T-helper 9 cell (primary cell): ENCODE measurements around the gene ZSCAN10.

Experiments used
- DNase-seq: peaks from one replicate; pipeline ENCODE4 v3.0.0-alpha.2; 2020

The ZSCAN10 gene

DNA sequence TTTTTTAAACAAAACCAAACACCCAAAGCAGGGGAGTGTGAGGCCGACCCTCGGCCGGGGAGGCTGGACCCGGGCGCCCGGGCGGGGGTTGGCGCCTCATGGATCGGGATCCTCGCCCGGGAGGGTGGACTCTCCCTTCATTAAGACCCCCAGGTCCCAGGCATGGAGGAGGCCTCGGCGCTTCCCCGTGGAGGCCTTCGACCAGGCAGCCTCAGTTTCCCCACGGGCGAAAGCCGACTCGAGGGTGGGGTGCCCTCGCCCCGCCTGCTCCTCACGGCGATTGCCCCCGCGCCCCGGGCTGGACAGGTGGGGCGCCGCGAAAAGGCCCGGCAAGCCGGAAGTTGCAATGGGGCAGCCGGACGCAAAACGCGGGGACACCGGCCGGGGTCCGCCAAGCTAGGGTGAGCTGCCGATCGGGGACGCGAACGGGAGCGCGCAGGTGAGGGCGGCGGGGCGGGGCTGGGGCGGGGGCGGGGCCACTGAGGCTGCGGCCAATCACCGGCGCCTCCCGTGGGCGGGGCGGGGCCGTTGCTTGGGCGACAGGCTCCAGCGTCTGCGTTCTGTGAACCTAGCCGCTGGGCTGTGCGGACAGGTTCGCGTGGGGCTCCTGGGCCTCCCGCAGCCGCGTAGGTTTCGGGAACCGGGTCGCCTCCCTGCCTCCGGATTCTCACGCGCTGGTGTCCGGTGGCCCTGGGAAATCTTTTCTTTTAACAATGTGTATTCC is 7.3 kb upstream of the ZSCAN10 start:
- DNase-seq, result peak; percentile 86

DNA sequence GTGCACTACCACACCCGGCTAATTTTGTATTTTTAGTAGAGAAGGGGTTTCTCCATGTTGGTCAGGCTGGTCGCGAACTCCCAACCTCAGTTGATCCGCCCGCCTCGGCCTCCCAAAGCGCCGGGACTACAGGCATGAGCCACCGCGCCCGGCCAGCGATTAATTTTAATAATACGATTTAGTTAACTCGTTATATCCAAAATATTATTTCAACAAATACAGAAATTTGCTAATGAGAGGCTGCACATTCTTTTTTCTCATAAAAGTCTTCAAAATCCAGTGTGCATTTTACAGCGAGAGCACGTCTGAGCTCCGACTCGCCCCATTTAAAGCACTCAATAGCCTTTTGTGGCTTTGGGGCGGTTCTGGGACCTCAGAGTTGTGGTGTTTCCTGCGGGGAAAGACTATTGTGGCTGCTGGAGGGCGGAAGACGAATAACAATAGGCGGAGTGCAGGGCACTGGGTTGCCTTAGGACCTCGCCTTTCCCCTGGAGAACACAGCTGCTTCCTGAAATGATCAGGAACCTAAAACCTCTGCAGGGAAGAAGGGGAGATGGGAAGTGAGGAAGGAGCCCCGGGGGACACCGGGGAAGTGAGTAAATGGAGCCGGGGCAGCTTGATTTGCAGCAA is 2.9 kb upstream of the ZSCAN10 start:
- no peak for DNase-seq

DNA sequence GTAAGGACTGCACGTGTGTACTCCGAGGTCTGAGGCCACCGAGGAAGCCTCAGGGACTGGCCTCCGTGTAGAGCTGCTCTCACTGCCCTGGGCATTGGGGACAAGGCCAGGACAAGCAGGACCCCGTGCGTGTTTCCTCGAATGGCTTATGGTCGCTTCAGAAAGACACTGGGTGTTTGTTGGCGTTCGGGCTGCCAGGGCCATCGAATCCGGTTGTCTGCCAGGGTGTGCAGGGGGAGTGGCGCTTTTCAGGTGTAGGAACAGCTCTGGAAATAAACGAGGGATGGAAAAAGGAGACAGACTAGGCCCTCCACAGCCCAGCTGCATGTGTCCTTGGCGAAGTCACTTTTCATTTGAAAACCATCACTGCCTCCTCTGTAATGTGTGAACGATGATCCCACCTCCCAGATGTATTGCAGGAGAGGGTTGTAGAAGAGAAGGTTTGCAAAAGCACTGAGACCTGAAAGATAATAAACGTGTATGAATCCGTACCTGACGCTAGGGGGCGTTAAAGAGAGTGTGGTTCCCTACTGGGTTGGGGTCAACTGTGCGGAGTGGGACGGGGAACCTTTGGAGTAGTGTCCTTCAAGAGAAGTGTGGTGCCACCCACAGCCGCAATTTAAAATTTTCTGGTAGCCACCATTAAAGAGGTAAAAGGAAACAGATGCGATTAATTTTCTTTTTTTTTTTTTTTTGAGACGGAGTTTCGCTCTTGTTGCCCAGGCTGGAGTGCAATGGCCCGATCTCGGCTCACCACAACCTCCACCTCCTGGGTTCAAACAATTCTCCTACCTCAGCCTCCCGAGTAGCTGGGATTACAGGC is 2.1 kb upstream of the ZSCAN10 start:
- DNase-seq, result no peak

DNA sequence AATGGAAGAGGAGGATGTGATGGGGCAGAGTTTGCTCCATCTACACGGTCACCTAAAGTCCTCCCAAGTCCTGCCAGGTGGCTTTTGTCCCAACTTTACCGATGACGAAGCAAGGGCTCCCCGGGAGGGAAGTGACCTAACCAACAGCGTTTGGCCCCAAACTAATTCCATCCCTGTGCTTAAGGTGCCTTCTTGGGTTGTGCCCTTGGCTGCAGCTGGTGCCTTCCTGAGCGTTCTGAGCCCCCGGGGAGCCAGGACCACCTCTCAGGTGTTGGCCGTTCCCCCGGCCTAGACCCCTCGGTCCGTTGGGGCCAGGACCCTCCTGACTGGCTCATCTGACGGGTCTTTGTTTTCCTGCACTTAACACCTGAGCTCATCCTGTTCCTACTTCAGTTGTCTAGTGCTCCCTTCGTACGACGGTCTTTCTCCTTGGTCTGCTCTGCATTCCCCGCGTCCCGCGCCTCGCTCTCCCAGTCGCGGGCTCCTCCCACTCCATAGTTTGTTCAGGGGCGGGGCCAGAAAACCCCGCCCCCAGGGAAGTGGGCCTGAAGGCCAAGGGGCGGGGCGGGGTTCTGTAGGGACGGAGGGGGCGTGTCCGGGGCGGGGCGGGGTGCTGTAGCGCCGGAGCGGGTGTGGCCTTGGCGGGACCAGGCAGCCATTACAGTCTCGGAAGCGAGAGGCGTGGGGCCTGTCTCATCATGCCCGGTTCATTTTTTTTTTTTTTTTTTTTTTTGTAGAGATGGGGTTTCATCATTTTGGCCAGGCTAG is 822 bp upstream of the ZSCAN10 start:
- peak; percentile 89 for DNase-seq

DNA sequence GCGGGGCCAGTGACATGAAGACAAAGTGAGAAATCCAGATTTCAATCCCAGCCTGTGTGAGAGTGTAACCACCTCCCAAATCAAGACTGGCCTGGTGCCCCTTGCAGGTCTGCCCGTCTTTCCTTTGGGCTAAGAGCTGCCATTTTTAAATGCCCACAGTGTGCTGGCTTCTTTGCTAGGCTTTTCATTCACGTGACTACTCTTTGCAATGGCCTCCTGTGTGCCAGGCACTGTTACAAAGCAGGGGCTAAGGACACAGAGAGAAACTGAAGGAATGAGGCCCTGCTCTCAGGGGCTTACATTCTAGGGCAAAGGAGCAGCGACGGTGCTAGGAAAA is 269 bp upstream of the ZSCAN10 start:
- no peak for DNase-seq

DNA sequence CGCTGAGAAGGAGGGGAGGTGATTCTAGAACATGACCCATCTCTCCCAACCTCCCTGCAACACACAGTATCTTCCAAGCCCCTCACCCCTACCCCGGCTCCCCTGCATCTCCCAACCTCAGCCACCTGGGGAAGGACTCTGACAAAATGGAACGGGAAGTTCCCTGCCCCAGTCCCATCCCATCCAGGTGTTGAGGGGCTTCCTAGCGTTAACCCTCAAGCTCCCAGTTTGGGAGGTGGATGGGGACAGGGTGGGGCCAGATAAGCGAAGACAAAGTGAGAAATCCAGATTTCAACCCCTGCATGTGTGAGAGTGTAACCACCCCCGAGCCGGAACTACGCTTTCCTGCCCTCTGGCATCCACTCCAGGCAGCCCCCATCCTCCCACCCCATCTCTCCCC is 1.8 kb downstream of the ZSCAN10 start:
- DNase-seq, result no peak

DNA sequence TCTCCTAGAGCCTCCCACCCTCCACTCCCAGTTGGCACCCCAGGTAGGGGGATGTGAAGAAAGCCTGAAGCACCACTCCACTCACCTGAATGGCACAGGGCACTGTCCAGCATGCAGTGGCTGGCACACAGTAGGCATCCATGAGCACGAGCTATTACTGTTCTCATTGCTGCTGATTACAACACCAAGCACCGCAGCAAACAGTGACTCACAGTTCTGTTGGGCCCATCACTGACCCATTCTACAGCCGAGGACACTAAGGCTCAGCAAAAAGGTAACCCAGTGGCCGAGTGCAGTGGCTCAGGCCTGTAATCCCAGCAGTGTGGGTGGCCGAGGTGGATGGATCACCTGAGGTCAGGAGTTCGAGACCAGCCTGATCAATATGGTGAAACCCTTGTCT is 2.7 kb downstream of the ZSCAN10 start:
- DNase-seq, result no peak

DNA sequence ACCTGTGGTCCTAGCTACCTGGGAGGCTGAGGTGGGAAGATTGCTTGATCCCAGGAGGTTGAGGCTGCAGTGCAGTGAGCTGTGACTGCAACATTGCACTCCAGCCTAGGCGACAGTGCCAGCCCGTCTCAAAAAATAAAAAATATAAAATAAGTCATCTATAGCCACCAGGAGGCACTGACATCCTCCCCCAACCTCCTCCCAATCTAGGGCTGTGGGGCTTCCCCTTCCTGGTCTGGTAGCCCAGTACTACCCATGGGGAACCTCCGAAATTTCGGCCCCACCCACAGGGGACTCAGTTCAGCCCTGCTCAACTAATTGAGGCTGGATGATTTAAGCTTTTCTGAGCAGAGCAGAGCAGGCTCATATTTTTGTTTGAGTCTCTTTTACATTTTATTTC is 3.2 kb downstream of the ZSCAN10 start:
- DNase-seq, result peak; percentile 45

DNA sequence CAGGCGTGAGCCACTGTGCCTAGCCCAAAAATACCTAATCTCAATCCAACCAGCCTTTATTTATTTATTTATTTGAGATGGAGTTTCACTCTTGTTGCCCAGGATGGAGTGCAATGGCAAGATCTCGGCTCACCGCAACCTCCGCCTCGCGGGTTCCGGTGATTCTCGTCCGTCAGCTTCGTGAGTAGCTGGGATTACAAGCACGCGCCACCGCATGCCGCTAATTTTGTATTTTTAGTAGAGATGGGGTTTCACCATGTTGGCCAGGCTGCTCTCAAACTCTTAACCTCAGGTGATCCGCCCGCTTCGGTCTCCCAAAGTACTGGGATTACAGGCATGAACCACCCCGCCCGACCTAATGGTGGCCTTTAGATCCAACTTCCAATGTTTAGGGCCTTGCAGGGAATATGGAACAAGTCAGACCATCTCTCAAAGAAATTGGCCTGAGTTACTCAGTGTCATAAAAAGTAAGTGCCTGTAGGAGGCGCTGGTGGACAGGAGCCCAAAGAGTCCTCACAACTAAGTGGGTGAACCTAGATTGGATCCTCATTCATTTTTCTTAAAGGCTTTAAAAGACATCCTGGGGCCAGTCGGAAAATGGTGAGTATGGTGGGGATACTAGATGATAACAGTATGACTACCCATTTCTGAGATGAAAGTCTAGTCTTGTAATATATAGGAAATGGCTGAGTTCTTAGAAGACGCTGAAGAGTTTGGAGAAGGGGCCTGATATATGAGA is 4.6 kb downstream of the ZSCAN10 start:
- DNase-seq, result peak; percentile 40

DNA sequence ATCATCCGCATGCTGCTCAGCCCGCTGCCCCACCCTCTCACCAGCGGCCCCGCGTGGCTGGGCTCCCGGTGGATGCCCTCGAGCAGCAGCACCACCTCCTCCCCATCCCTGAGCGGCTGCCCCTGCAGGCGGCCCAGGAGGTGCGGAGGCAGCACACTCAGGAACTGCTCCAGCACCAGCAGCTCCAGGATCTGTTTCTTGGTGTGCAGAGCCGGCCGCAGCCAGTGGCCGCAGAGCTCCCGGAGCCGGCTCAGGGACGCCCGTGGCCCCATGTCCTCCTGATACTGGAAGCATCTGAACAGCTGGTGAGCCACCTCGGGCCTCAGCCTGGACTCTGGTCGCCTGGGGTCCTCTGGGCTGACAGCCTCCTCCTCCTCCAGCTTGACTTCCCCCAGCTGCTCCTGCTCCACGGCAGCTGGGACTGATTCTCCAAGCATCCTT is 6.6 kb downstream of the ZSCAN10 start:
- no peak for DNase-seq

DNA sequence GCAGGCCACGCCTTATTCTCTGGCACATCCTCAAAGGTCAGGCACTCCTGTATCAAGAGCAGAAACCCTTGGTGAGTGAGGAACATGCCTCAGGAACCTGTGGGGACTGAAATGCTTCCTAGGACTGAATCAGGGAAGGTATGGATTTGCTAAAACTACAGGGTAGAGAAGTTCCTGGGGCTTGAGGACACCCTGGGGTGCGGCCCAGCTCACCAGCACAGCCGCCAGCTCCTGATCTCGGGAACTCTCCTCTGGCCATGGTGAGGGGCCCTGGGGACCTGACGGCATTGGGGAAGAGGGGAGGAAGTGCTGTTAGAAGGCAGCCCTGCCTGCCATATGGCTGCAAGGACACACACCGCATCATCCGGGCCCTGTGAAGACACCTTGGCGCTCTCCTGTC is 7.5 kb downstream of the ZSCAN10 start:
- no peak for DNase-seq

DNA sequence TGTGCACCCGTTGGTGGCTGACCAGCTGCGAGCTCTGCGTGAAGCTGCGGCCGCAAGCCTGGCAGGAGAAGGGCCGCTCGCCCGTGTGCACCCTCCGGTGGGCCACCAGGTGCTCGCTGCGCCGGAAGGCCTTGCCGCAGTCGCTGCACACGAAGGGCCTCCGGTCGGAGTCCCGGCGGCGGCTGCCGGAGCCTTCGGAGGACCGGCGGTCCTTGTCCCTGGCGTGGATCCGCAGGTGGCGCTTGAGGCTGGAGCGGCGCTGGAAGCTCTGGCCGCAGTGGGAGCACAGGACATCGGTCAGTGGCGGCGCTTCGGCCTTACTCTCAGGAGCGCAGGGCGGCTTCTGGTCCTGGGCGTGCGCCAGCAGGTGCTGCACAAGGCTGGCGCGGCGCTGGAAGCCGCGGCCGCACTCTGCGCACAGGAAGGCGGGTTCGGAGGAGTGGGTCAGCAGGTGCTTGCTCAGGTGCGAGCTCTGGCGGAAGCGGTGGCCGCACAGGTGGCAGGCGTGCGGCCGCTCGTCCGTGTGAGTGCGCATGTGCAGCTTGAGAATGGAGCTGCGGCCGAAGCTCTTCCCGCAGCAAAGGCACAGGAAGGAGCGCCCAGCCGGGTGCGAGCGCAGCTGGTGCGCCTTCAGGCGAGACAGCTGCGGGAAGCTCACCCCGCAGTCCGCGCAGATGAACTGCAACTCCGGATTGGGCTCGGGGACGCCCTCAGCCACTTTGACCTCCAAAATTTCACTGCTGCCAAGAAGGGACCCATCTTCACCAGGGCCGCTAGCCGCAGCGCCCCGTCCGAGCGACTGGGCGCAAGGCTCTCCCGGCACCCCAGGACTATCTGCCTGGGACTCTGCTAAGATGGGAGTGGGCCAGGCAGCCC is 9.1 kb downstream of the ZSCAN10 start:
- no peak for DNase-seq

DNA sequence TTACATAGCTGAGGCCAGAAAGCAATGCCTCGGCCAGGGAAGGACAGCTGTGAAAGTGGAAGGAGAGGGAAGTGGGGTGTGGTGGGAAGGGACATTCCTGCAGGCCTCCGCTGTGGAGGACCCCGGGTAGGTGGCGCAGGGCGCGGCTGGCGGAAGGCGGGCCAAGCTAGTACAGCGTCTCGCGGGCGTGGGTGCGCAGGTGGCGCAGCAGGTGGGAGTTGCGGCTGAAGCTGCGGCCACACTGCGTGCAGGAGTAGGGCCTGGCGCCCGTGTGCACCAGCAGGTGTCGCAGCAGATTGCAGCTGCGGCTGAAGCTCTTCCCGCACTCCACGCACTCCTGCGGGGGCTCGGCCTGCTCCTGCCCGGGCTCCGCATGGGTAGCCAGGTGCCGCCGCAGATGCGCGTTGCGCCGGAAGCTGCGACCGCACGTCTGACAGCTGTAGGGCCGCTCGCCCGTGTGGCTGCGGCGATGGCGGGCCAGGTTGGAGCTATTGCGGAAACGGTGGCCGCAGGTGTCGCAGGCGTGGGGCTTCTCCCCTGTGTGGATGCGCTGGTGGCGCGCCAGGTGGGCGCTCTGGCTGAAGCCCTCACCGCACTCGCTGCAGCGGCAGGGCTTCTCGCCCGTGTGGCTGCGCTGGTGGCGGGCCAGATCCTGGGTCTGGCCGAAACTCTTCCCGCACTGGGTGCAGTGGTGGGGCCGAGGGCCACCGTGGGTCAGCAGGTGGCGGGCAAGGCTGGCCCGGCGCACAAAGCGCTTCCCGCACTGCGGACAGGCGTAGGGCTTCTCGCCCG is 10.0 kb downstream of the ZSCAN10 start:
- no peak for DNase-seq

DNA sequence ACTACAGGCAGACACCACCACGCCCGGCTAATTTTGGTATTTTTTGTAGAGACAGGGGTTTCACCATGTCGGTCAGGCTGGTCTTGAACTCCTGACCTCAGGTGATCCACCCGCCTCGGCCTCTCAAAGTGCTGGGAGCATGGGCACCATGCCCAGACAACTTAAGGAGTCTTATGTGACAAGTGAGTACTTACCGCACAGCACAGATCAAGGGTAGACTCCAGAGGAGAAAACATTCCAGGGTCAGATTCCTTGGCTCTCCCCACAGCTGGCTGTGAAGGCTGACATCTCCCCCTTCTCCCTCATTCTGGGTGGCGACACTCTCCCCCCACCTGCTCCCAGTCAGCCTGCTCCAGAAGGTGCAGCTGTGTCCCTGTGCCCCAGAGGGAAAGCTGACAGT is 10.6 kb downstream of the ZSCAN10 start:
- DNase-seq, result no peak

DNA sequence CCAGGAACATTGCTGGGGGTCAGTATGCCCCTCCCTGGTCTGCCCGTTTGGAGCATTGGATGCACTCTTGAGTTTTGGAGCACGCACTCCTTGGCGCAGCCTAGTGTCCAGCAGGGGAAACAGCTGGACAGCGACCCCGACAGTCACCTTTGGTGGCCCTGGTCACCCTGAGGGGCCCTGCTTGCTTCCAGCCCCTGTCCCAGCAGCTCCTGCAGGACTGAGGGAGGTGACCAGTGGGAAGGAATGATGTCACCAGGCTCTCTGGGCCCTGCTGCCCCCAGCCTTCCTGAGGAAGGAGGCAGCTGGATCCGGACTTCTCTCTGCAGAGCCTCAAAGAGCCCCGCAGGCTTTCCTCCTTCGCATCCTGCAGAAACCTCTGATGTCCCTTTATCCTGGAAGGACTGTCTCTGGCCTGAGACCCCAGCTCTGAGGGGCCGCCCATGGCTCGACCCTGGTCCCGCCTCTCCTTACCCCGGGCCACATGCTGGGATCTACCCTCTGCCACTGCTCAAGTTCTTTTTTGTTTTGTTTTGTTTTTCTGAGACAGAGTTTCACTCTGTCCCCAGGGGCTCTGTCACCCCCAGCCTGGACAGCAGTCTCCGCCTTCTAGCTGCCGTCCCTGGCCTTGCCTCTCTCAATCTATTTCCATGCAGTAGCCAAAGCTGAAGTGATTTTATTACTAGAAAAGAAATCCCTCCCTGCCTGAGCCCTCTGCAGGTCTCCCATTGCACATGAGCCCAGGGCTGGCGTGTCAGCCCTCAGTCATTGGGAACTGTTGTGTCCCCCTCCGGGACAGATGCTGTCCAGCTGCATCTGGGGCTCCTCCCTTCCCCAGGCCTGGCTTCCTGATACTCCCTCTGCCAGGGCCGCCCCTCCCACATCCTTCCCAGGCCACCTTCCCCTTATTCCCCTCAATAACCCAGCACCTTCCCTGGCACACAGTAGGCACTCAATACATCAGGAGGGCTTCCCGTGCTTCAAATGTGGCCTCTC is 11.6 kb downstream of the ZSCAN10 start:
- DNase-seq, result no peak

DNA sequence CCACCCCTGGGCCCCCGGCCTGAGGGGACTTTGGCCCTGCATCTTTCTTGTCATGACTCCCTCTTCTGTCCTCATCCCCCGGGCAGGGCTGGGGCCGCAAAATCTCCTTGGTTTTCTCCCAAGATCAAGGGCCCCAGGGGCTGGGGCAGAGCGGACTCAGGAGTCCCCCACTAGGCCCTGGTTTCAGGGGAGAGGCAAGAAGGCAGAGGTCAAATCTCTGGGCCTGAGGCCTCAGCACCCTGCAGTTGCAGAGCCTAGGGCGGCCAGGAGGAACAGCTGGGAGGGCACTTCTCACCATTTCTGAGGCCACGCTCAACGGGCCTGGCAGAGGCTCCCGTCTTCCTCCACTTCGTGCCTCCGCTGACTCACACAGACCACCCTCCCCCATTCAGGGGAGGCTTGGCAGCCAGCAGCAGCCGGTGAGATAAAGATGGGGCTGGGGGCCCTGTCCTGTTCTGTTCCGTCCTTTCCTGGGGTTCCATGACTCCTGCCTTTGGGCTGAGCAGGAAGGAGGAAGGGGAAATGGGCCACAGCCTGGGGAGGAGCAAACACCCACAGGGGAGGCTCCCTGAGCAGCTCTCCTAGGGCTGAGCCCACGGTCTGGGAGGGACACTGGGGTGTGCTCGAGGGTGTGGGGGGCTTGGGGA is 12.4 kb downstream of the ZSCAN10 start:
- DNase-seq, result no peak

DNA sequence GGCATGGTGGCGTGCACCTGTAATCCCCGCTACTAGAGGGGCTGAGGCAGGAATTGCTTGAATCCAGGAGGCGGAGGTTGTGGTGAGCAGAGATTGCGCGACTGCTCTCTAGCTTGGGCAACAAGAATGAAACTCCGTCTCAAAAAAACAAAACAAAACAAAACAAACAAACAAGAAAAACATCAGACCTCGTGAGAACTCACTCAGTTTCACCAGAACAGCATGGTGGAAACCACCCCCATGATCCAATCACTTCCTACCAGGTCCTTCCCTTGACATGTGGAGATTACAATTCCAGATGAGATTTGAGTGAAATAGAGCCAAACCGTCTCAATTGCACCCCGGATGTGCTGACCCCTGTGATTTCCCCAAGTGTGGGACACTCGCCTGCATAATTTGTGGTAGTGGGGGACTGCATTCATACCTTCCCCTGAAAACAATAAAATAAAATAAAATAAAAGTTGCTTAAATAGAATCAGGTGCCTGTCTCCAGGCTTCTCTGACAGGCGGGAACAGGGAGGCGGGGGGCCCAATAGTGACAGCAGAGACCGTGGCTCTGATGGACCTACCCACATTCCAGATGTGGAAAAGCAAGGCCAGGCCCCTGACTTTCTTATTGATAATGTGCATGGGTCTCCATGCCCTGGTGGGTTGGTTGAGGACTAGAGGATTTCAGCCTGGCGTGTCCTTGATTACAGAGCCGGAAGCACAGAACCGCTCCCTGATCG is 13.1 kb downstream of the ZSCAN10 start:
- DNase-seq, result no peak
